HG03066 (cell line): Measurements from ENCODE around the gene WWP2.
A peak's percentile ranks its signal among the peaks of the same experiment; 100 is the strongest.
"Not testable (repeated sequence)": the region's sequence is repeated elsewhere in the genome, so short reads cannot be mapped to it uniquely, and the experiment has no call there.

Source experiments
- ATAC-seq: cut with Tn5 transposase; IDR thresholded peaks from one replicate; pipeline ENCODE4 v1.9.1; 2021; ENCODE audit warnings: low read depth; ENCODE audit not compliant: unreplicated experiment

Gene WWP2

GRCh38 chr16:69761983-69762813, at the start of gene WWP2:
TSS of gene WWP2 (plus strand) at chr16:69762332. CDS start at chr16:69787011, 24,679 bp downstream.
- ATAC-seq, result peak; percentile 78

- no peak for ATAC-seq
These were observed 49.1 kb upstream of the WWP2 start for GRCh38 chr16:69712914-69713581.

DNA sequence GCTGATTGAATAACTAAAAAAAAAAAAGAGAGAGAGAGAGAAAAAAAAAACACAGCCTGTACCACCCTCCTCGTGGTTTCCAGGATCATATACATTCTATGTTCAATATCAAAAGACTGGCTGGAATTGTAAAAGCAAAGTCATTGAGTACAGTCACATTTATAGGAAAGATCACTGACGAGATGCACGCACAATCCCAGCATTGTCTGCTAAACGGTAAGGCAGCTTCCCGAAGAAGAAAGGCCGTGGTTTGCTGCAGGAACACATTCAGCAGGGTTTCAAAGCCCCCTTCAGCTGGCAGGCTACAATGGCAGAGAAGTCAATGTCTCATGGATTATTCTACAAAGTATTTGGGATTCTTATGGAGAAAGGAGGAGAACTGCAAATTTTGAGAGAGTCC, 45.1 kb upstream of the WWP2 start:
- ATAC-seq, result no peak

- ATAC-seq, result no peak
These were observed 43.9 kb upstream of the WWP2 start for GRCh38 chr16:69718111-69718764.

GRCh38 chr16:69720822-69721430, 41.2 kb upstream of the WWP2 start:
- ATAC-seq, result no peak

DNA sequence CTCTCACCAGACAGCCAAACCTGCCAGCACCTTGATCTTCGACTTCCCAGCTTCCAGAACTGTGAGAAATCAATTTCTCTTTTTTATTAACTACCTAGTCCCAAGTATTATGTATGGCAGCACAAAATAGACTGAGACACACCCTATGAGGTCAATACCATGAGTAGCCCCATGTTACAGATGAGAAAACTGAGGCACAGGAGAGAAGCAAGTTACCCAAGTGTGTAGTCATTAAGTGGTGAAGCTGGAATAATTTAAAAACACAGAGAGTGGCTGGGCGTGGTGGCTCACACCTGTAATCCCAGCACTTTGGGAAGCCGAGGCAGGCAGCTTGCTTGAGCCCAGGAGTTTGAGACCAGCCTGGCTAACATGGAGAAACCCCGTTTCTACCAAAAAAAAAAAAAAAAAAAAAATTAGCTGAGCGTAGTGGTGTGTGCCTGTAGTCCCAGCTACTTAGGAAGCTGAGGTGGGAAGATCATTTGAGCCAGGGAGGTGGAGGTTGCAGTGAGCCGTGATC, 40.6 kb upstream of the WWP2 start:
- no peak for ATAC-seq

DNA sequence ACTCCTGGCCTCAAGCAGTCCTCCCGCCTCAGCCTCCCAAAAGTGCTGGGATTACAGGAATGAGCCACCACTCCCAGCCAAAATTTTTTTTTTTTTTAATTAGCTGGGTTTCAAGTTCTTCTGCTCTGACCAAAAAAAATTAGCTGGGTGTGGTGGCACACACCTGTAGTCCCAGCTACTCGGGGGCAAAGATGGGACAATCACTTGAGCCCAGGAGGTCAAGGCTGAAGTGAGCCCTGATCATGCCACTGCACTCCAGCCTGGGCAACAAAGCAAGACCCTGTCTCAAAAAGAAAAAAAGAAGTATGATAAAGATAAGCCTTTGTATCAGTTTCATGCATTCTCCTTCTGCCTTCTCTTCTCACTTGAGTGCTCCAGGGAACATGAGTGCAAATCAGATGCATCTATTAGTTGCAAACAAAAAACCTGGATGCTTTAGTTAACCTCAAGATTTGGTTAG, 37.7 kb upstream of the WWP2 start:
- ATAC-seq, result no peak

- no peak for ATAC-seq
These were observed 37.1 kb upstream of the WWP2 start for GRCh38 chr16:69724981-69725479.

DNA sequence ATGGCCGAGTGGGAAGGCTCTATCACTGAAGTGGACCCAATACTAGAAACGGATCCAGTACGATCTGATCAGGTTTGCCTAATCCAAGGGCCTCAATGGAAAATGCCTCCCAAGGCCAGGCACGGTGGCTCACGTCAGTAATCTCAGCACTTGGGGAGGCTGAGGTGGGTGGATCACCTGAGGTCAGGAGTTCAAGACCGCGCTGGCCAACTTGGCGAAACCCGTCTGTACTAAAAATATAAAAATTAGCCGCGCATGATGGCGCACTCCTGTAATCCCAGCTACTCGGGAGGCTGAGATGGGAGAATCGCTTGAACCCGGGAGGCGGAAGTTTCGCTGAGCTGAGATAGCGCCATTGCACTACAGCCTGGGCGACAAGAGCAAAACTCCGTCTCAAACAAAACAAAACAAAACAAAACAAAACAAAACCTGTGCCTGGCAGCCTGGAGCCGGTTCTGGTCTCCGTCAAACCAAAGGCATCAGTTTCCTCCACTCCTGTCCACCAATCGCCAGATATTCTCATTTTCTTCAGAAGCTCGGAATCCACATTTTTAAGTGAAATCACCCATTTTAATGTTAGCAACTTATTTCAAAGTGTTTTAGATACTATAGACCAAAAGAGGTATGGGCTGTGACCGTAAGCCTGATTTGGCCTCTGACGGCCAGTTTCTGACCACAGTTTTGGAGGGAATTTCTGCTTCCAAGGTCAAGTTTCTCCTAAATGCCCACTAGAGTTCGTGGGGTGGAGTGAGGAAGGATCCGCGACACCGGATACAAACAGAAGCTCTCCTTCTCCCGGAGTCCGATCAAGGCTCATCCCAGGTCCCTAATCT, 36.4 kb upstream of the WWP2 start:
- no peak for ATAC-seq

GRCh38 chr16:69726313-69727060, 35.6 kb upstream of the WWP2 start, which contains the start of gene NQO1:
TSS of gene NQO1 (minus strand) at chr16:69726560. CDS start at chr16:69726439, 121 bp downstream.
- ATAC-seq, result peak; percentile 97

- ATAC-seq, result no peak
These were observed 34.2 kb upstream of the WWP2 start for GRCh38 chr16:69727916-69728270.

DNA sequence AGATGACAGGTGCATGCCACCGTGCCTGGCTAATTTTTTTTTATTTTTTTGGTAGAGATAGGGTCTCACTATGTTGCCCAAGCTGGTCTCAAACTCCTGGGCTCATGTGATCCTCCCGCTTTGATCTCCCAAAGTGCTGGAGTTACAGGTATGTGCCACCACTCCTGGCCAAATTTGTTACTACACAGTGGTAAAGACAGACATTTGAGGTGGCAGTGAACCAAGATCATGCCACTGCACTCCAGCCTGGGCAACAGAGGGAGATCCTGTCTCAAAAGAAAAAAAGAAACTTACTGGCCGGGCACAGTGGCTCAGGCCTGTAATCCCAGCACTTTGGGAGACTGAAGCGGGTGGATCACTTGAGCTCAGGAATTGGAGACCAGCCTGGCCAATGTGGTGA, 33.1 kb upstream of the WWP2 start:
- not testable (repeated sequence) for ATAC-seq

- ATAC-seq, result not testable (repeated sequence)
These were observed 30.9 kb upstream of the WWP2 start for GRCh38 chr16:69731280-69731679.

DNA sequence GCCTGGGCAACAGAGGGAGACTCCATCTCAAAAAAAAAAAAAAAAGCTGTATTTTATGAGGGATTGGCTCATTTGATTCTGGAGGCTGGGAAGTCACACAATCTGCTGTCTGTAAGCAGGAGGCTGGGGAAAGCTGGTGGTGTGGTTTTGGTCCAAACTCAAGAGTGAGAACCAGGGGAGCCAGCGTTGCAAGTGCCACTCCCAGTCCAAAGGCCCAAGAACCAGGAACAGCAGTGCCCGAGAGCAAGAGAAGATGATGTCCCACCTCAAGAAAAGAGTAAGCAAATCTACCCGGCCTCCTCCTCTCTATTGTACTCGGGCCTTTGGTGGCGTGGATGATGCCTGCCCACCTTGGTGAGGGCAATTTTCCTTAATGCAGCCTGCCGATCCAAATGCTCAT, 30.0 kb upstream of the WWP2 start:
- ATAC-seq, result no peak

DNA sequence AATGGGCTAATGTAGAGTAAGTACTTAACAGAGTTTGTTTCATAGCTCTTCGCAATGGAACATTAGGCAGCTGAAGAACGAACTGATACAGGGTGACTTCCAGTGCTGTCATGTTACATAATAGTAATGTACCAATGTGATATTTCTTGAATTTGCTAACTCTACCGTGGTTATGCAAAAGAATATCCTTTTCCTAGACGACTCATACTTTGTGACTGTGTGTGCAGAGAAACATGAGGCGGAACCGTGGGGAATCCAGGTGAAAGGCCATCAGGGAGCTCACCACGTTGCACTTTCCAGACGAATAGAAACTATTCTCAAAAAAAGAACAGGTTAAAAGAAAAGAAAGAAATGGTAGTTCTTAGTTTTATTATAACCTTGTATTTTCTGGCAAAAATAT, 20.6 kb upstream of the WWP2 start:
- ATAC-seq, result no peak

- ATAC-seq, result no peak
These were observed 19.9 kb upstream of the WWP2 start for GRCh38 chr16:69741951-69742904.

DNA sequence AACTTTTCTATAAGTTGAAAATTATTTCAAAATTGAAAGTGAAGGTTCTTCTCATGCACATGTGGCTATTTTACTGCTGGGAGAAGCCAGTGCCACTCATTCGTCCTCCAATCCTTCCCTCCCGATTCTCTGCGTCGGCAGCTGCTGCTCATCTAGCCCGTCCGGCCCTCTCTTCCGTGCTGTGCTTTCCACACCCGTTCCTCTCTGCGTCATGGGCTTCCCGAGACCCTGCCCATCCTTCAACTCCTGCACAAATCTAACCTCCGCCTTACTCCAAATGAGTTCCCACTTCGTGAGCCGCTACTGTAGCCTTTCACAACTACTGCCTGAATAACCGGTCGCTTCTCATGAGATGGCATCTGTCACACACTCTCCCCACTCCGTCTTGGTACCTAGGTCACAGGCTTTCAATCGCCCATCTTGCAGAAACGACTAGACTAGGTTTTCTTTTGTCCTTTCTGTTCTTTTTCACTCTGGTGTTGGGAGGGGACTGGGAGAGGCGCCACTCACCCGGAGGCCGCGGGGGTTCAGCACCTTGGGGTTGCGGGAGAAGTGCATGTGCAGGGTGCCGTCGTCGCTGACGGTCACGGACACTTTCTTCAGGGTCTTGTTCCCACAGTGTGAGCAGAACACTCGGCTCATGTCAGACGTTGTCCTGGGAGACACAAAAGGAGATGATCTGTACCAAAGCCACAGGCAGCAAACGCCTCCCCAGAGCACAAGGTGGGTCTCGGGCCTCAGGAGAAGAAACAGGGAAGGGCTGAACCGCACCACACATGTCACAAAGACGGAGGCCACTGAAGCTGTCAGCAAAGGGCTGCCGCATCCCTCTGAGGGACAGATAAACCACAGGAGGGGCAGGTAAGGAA, 17.5 kb upstream of the WWP2 start:
- ATAC-seq, result no peak
